Neural progenitor cell (in vitro differentiated cells): ENCODE measurements around the gene AK8. TPM values are rescaled to one million over a fixed set of nuclear protein-coding genes. Genes with fewer than 3 reads are reported as not detected.

ENCODE experiments used
- DNase-seq: peaks from one replicate; pipeline ENCODE4 v3.0.0-alpha.2; 2016; ENCODE audit warnings: low spot score
- H2AFZ ChIP-seq: fragments of 200-600 bp; sonication (generic); replicated peaks from 2 replicates; pipeline ENCODE4 v1.6.1; 2016; ENCODE audit warnings: antibody characterized with exemption
- H3F3A ChIP-seq: fragments of 200-600 bp; sonication (generic); 2 replicates; pipeline ENCODE4 v1.6.1; 2016; ENCODE audit warnings: antibody characterized with exemption, low read depth
- H3K27ac ChIP-seq: fragments of 200-600 bp; sonication (generic); 2 replicates; pipeline ENCODE4 v1.5.1; 2016; ENCODE audit warnings: mild to moderate bottlenecking
- H3K27me3 ChIP-seq: fragments of 200-600 bp; sonication (generic); 2 replicates; pipeline ENCODE4 v1.6.1; 2016; ENCODE audit warnings: mild to moderate bottlenecking, moderate library complexity
- H3K36me3 ChIP-seq: fragments of 200-600 bp; sonication (generic); 2 replicates; pipeline ENCODE4 v1.5.1; 2016
- H3K4me1 ChIP-seq: fragments of 200-600 bp; sonication (generic); 2 replicates; pipeline ENCODE4 v1.6.1; 2016; ENCODE audit warnings: mixed run types
- H3K4me2 ChIP-seq: fragments of 200-600 bp; sonication (generic); 2 replicates; pipeline ENCODE4 v1.6.1; 2016
- H3K4me3 ChIP-seq: fragments of 200-600 bp; sonication (generic); 2 replicates; pipeline ENCODE4 v1.5.1; 2016
- H3K79me2 ChIP-seq: fragments of 200-600 bp; sonication (generic); 2 replicates; pipeline ENCODE4 v1.6.1; 2016; ENCODE audit warnings: low read depth
- H3K9ac ChIP-seq: fragments of 200-600 bp; sonication (generic); 2 replicates; pipeline ENCODE4 v1.6.1; 2016
- H3K9me3 ChIP-seq: fragments of 200-600 bp; sonication (generic); 2 replicates; pipeline ENCODE4 v1.5.1; 2016; ENCODE audit warnings: low read depth
- H4K20me1 ChIP-seq: fragments of 200-600 bp; sonication (generic); 2 replicates; pipeline ENCODE4 v1.6.1; 2016; ENCODE audit warnings: low read depth
- H3K27ac Mint-ChIP-seq: 3 replicates; pipeline ENCODE4 v1.8.0; 2021; ENCODE audit warnings: mixed read lengths
- H3K27me3 Mint-ChIP-seq: 2 replicates; pipeline ENCODE4 v1.8.0; 2022; ENCODE audit warnings: low read depth, mild to moderate bottlenecking, inconsistent platforms, moderate library complexity, mixed read lengths; ENCODE audit not compliant: insufficient read depth
- H3K36me3 Mint-ChIP-seq: 3 replicates; pipeline ENCODE4 v1.8.0; 2021; ENCODE audit warnings: mixed read lengths
- H3K4me1 Mint-ChIP-seq: 3 replicates; pipeline ENCODE4 v1.8.0; 2021; ENCODE audit warnings: mixed read lengths
- H3K4me3 Mint-ChIP-seq: 3 replicates; pipeline ENCODE4 v1.8.0; 2021; ENCODE audit warnings: mild to moderate bottlenecking, moderate library complexity, mixed read lengths
- H3K9me3 Mint-ChIP-seq: 3 replicates; pipeline ENCODE4 v1.8.0; 2020; ENCODE audit warnings: mixed read lengths
- EZH2 ChIP-seq: fragments of 200-600 bp; sonication (generic); IDR thresholded peaks from 2 replicates; pipeline ENCODE4 v1.6.1; 2017; ENCODE audit warnings: antibody characterized with exemption, mild to moderate bottlenecking, moderate library complexity
- EZH2phosphoT487 ChIP-seq: fragments of 200-600 bp; sonication (generic); IDR thresholded peaks from 2 replicates; pipeline ENCODE4 v1.6.1; 2017; ENCODE audit warnings: antibody characterized with exemption
- total RNA-seq: library from RNA; depleted of rRNA; stranded (reverse); fragments of >200 nt; gene quantifications from 2 replicates; pipeline ENCODE4 v1.2.3, GENCODE V29; 2015; ENCODE audit warnings: low replicate concordance
- TF ChIP-seq, protein P1 (sequence below): fragments of 200-600 bp; sonication (generic); IDR thresholded peaks from 2 replicates; pipeline ENCODE4 v1.5.1; 2017; ENCODE audit warnings: antibody characterized with exemption, mild to moderate bottlenecking

Gene AK8
- total RNA-seq, 1 donor from 2014 or later: 0.43 TPM

DNA sequence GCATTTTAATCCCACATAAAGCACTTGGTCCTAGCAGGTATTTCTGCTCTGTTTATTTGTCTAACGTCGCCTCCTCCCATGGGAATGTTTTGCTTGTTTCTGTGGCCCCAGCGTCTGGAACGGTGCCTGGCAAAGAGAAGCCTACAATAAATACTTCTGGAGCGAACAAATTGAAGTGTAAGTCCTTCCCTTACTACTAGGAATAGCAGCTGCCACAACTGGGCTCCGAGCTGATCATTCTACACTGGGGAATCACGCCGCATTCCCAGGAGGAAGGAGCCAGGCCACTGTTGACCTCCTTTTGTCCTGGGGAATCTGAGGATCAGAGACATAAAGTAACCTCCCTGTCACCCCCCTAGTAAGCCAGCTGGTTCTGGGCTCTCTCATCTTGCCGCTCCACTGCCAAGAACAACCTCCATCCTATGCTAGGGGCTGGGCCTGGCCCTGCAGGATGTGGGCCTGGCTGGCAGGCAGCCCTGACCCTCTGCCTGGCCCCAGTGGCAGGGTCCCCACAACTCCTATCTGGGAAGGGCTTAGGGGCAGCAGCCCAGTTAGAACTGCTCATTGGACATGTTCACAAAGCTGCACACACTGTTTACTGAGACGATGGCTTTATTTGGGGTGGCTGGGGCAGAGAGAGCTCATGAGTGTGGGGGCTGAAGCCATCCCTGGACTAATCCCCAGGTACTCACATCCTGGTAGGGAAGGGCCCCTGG, 125.0 kb downstream of the AK8 start:
- no peaks in the 10 kb centered on the region for H3K9me3 ChIP-seq
- no peak overlapping the region for H2AFZ ChIP-seq
- H3K36me3 ChIP-seq: no peaks in the 10 kb centered on the region
- no peak overlapping the region for H3K27ac ChIP-seq
- H3K4me1 ChIP-seq: peaks cover 16% of the 10 kb centered on the region
- H4K20me1 ChIP-seq: no peaks in the 10 kb centered on the region
- H3K27me3 ChIP-seq: peaks cover 4% of the 10 kb centered on the region
- H3K9ac ChIP-seq: no peak overlapping the region
- Mint-ChIP-seq H3K27me3 (peaks cover 13% of the 10 kb centered on the region), H3K27ac (peak overlapping the region; percentile 42), H3K36me3 (no peaks in the 10 kb centered on the region), H3K4me1 (peaks cover 58% of the 10 kb centered on the region), H3K4me3 (peak overlapping the region; percentile 44), H3K9me3 (no peaks in the 10 kb centered on the region)
- H3F3A ChIP-seq: peaks cover 8% of the 10 kb centered on the region
- no peak overlapping the region for H3K4me3 ChIP-seq
- H3K4me2 ChIP-seq: peak overlapping the region; percentile 70
- TF ChIP-seq EZH2phosphoT487: no peak
- TF ChIP-seq, protein P1, sequence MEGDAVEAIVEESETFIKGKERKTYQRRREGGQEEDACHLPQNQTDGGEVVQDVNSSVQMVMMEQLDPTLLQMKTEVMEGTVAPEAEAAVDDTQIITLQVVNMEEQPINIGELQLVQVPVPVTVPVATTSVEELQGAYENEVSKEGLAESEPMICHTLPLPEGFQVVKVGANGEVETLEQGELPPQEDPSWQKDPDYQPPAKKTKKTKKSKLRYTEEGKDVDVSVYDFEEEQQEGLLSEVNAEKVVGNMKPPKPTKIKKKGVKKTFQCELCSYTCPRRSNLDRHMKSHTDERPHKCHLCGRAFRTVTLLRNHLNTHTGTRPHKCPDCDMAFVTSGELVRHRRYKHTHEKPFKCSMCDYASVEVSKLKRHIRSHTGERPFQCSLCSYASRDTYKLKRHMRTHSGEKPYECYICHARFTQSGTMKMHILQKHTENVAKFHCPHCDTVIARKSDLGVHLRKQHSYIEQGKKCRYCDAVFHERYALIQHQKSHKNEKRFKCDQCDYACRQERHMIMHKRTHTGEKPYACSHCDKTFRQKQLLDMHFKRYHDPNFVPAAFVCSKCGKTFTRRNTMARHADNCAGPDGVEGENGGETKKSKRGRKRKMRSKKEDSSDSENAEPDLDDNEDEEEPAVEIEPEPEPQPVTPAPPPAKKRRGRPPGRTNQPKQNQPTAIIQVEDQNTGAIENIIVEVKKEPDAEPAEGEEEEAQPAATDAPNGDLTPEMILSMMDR: no peak
- no peak for TF ChIP-seq EZH2
- no peaks in the 10 kb centered on the region for H3K79me2 ChIP-seq
- peak; percentile 65 for DNase-seq

DNA sequence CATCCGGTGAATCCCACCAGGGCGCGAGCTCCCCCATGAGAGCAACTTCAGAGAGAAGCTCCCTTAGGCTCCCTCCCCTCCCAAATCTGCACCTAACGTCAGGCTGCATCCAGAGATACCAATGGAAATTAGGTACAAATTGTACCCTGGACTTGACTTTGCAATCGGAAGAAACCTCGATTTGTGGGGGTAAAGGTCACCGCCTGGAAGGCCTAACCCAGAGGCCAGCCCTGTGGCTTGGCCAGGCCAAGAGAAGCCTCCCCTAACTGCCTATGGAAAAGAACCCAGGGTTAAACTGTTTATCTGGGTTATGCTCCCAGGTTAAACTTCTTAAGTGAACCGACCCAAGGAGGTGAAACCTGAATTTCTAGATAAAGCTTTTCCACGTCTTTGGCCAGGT, 127.4 kb downstream of the AK8 start:
- H3K9me3 ChIP-seq: no peaks in the 10 kb centered on the region
- Mint-ChIP-seq H3K27me3 (peaks cover 22% of the 10 kb centered on the region), H3K9me3 (no peaks in the 10 kb centered on the region), H3K4me1 (peaks cover 42% of the 10 kb centered on the region), H3K4me3 (no peak overlapping the region), H3K27ac (no peak overlapping the region), H3K36me3 (no peaks in the 10 kb centered on the region)
- H2AFZ ChIP-seq: no peak overlapping the region
- peaks cover 11% of the 10 kb centered on the region for H3F3A ChIP-seq
- H3K36me3 ChIP-seq: no peaks in the 10 kb centered on the region
- no peak overlapping the region for H3K4me2 ChIP-seq
- peaks cover 27% of the 10 kb centered on the region for H3K27me3 ChIP-seq
- TF ChIP-seq EZH2phosphoT487: no peak
- TF ChIP-seq, protein P1: no peak
- TF ChIP-seq EZH2: no peak
- H3K4me3 ChIP-seq: no peak overlapping the region
- no peaks in the 10 kb centered on the region for H3K79me2 ChIP-seq
- H3K27ac ChIP-seq: no peak overlapping the region
- no peak overlapping the region for H3K9ac ChIP-seq
- peaks cover 4% of the 10 kb centered on the region for H4K20me1 ChIP-seq
- DNase-seq: no peak
- peaks cover 20% of the 10 kb centered on the region for H3K4me1 ChIP-seq

DNA sequence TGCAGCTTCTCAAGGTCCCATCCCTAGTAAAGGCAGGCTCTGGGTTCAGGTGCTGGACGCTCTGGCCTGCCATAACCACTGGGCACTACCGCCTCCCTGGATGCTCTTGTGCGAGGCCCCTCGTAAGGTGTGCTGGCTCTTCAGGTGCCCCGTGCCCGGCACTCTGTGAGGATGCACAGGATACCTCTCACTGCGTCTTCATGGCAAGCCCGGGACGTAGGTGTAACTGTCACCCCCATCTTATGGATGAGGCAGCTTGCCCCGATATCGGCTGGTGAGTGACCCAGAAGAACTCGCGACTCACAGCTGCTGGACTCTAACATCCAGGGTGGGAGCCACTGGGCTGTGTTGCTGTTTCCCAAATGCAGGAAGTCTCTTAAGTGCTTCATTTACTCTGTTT, 128.8 kb downstream of the AK8 start:
- Histone ChIP-seq H3K4me2 (no peak overlapping the region), H3K79me2 (no peaks in the 10 kb centered on the region), H3K4me1 (peaks cover 34% of the 10 kb centered on the region), H3F3A (peaks cover 25% of the 10 kb centered on the region), H3K4me3 (no peak overlapping the region), H2AFZ (no peak overlapping the region), H3K27ac (no peak overlapping the region), H3K36me3 (no peaks in the 10 kb centered on the region), H3K9ac (no peak overlapping the region), H3K27me3 (peaks cover 41% of the 10 kb centered on the region), H4K20me1 (peaks cover 15% of the 10 kb centered on the region), H3K9me3 (no peaks in the 10 kb centered on the region)
- Mint-ChIP-seq H3K4me1 (peaks cover 47% of the 10 kb centered on the region), H3K36me3 (no peaks in the 10 kb centered on the region), H3K4me3 (no peak overlapping the region), H3K27ac (peak overlapping the region; percentile 14), H3K9me3 (no peaks in the 10 kb centered on the region), H3K27me3 (peaks cover 27% of the 10 kb centered on the region)
- TF ChIP-seq EZH2 (no peak), EZH2phosphoT487 (no peak)
- TF ChIP-seq, protein P1: no peak
- no peak for DNase-seq
